ENCODE data around the gene PGF. TPM values are rescaled to one million over a fixed set of nuclear protein-coding genes. Genes with fewer than 3 reads are reported as not detected.

PGF gene
- total RNA-seq, result 1 to 10 TPM; 5.0 to 7.6 TPM
- 6.4 TPM for polyA plus RNA-seq (2013, experiment 1 of 2)
- polyA plus RNA-seq (2013, experiment 2 of 2), result 6.2 TPM
- long read RNA-seq, experiment 1, transcript PGF-206 (7 exons, 1,927 nt), result major isoform, 5 of 9 reads
- long read RNA-seq, experiment 1, partial matches to known transcripts, result 1 of 9 reads
- long read RNA-seq, experiment 1, other reads (novel, unspliced or antisense), result 2 of 9 reads
- long read RNA-seq, experiment 2, transcript PGF-206 (7 exons, 1,927 nt), result major isoform, 15 of 15 reads
- long read RNA-seq, experiment 2, partial matches to known transcripts, result 0 of 15 reads
- long read RNA-seq, experiment 2, other reads (novel, unspliced or antisense), result 0 of 15 reads
- long read RNA-seq, experiment 3, transcript PGF-203 (6 exons, 1,699 nt), result minor isoform, 12 of 57 reads
- long read RNA-seq, experiment 3, transcript PGF-206 (7 exons, 1,927 nt), result major isoform, 38 of 57 reads
- long read RNA-seq, experiment 3, partial matches to known transcripts, result 2 of 57 reads
- long read RNA-seq, experiment 3, other reads (novel, unspliced or antisense), result 3 of 57 reads
- long read RNA-seq, experiment 4, partial matches to known transcripts, result 3 of 4 reads
- long read RNA-seq, experiment 4, other reads (novel, unspliced or antisense), result 0 of 4 reads

GRCh38 chr14:74955229-74956026 lies at the start of gene PGF:
PGF (minus strand) TSS chr14:74955597; CDS start chr14:74955242, 355 bp downstream.
- H3K9ac ChIP-seq (ENCODE audit: extremely low read depth, low read length, poor library complexity, severe bottlenecking), result no peak within 1 kb of the TSS
- no peaks in the 10 kb centered on the region for H3K36me3 ChIP-seq (ENCODE audit: control insufficient read depth, insufficient read depth, low read length)
- H3K36me3 Mint-ChIP-seq (ENCODE audit: low read depth), result no peaks in the 10 kb centered on the region
- peaks cover 10% of the 10 kb centered on the region for H3K4me1 Mint-ChIP-seq
- H3K27me3 Mint-ChIP-seq (ENCODE audit: insufficient read depth), result peaks cover 15% of the 10 kb centered on the region
- H3K27ac Mint-ChIP-seq, result no peak within 1 kb of the TSS
- no peaks in the 10 kb centered on the region for H3K9me3 Mint-ChIP-seq
- no peaks in the 10 kb centered on the region for H3K9me3 ChIP-seq (ENCODE audit: control insufficient read depth, low read length)
- peak; percentile 91 for DNase-seq
- H3K27ac ChIP-seq (ENCODE audit: low read depth, low read length), result peak within 1 kb of the TSS; percentile 11
- H3K4me3 ChIP-seq (ENCODE audit: low read length), result peak within 1 kb of the TSS; percentile 67
- H3K4me1 ChIP-seq (ENCODE audit: control insufficient read depth, insufficient read depth, low read length), result peaks cover 11% of the 10 kb centered on the region
- peak within 1 kb of the TSS; percentile 43 for H3K4me3 Mint-ChIP-seq
- peaks cover 24% of the 10 kb centered on the region for H3K27me3 ChIP-seq (ENCODE audit: control insufficient read depth, insufficient read depth, low read length, poor library complexity, severe bottlenecking)
- peak; percentile 18 for TF ChIP-seq CTCF (conservative IDR thresholded peaks at IDR 0.05)
- WGBS, 2 experiments (ENCODE audit: insufficient coverage in 1 of 2, insufficient read length in 1 of 2), result 14 to 15% methylated on average over 37 to 73 of the region's 73 CpGs

- H3K4me1 Mint-ChIP-seq, result peaks cover 13% of the 10 kb centered on the region
- no peak for TF ChIP-seq CTCF (conservative IDR thresholded peaks at IDR 0.05)
- WGBS, 2 experiments (ENCODE audit: insufficient coverage in 1 of 2, insufficient read length in 1 of 2), result 10 to 12% methylated on average over 13 to 18 of the region's 18 CpGs
Measured at GRCh38 chr14:75003250-75004027, 48.0 kb upstream of the PGF start.

More at GRCh38 chr14:75003250-75004027, 48.0 kb upstream of the PGF start:
- peak overlapping the region; percentile 94 for H3K27ac Mint-ChIP-seq
- H3K27me3 ChIP-seq (ENCODE audit: control insufficient read depth, insufficient read depth, low read length, poor library complexity, severe bottlenecking), result no peaks in the 10 kb centered on the region
- peak overlapping the region; percentile 96 for H3K4me3 ChIP-seq (ENCODE audit: low read length)
- peaks cover 3% of the 10 kb centered on the region for H3K9me3 Mint-ChIP-seq
- H3K4me1 ChIP-seq (ENCODE audit: control insufficient read depth, insufficient read depth, low read length), result peaks cover 10% of the 10 kb centered on the region
- no peaks in the 10 kb centered on the region for H3K9me3 ChIP-seq (ENCODE audit: control insufficient read depth, low read length)
- peaks cover 38% of the 10 kb centered on the region for H3K36me3 Mint-ChIP-seq (ENCODE audit: low read depth)
- H3K27me3 Mint-ChIP-seq (ENCODE audit: insufficient read depth), result no peaks in the 10 kb centered on the region
- peak overlapping the region; percentile 72 for H3K9ac ChIP-seq (ENCODE audit: extremely low read depth, low read length, poor library complexity, severe bottlenecking)
- H3K36me3 ChIP-seq (ENCODE audit: control insufficient read depth, insufficient read depth, low read length), result peaks cover 37% of the 10 kb centered on the region
- H3K27ac ChIP-seq (ENCODE audit: low read depth, low read length), result no peak overlapping the region
- DNase-seq, result no peak
- H3K4me3 Mint-ChIP-seq, result peak overlapping the region; percentile 96

Measured in endodermal cell (in vitro differentiated cells).